ENCODE results near the gene AP1S3. TPM values are rescaled to one million over a fixed set of nuclear protein-coding genes. Genes with fewer than 3 reads are reported as not detected.

Gene AP1S3
- total and polyA plus RNA-seq, 2 of the 4 experiments (the other 2 are of a cell fraction) = 2.5 to 4.1 TPM

- ChIA-PET CTCF (no interaction called here), POLR2A (ENCODE audit: unreplicated experiment) (no interaction called here)
- H2BK20ac ChIP-seq (ENCODE audit: low read depth, low read length) = no peak overlapping the region
- no peak overlapping the region for H3K56ac ChIP-seq (ENCODE audit: extremely low read depth, insufficient read depth, low read length)
- BruUV-seq (replicated peaks) = no TSS peak
- in situ Hi-C loops (cut with MboI; ENCODE audit: low sequenced_read_pairs) = no loop called here
- no peak overlapping the region for H3K4ac ChIP-seq (ENCODE audit: low read depth, low read length)
- dilution Hi-C loops (cut with HindIII; ENCODE audit: low sequenced_read_pairs, unreplicated experiment) = no loop called here
- intact Hi-C loops (cut with micrococcal nuclease) = no loop called here
- H3K9me3 ChIP-seq (ENCODE audit: control insufficient read depth, insufficient read depth, low read length) = no peaks in the 10 kb centered on the region
- no peak overlapping the region for H2BK5ac ChIP-seq (ENCODE audit: low read depth, low read length, poor library complexity, severe bottlenecking)
- H2AK5ac ChIP-seq (ENCODE audit: low read depth, low read length) = no peak overlapping the region
- H3K23ac ChIP-seq (ENCODE audit: low read depth, low read length) = no peak overlapping the region
- no peak overlapping the region for H2AK9ac ChIP-seq (replicated peaks; ENCODE audit: low read depth, low read length, poor library complexity)
- H2BK120ac ChIP-seq (ENCODE audit: low read depth, low read length) = no peak overlapping the region
- H3K79me1 ChIP-seq (ENCODE audit: low read depth in 1 of 2, low read length in 2 of 2) = 0 out of 4 replicates have a peak, but pooled peaks cover 0 to 2% of the 10 kb centered on the region in 2 experiments
- H4K8ac ChIP-seq (ENCODE audit: low read depth in 2 of 2, low read length in 2 of 2) = no peak overlapping the region
- no peak overlapping the region for H3K4me3 ChIP-seq (ENCODE audit: insufficient read depth, low read depth, low read length)
- H3K4me1 ChIP-seq (ENCODE audit: control insufficient read depth, insufficient read depth, low read length) = peaks cover 2% of the 10 kb centered on the region
- no peak overlapping the region for H3K9ac ChIP-seq (ENCODE audit: low read depth, low read length)
- no peak overlapping the region for H3K14ac ChIP-seq (replicated peaks; ENCODE audit: low read depth, low read length)
- H3K27me3 ChIP-seq (ENCODE audit: control insufficient read depth, insufficient read depth, low read length) = no peaks in the 10 kb centered on the region
- no peak for TF ChIP-seq MAZ (IDR thresholded peaks at IDR 0.05; ENCODE audit: borderline replicate concordance, low read depth, low read length)
- no peak for TF ChIP-seq POLR2A (IDR thresholded peaks at IDR 0.05; ENCODE audit: low read depth, low read length)
- TF ChIP-seq RCOR1 (IDR thresholded peaks at IDR 0.05; ENCODE audit: insufficient replicate concordance, low read length) = no peak
- no peaks in the 10 kb centered on the region for H4K20me1 ChIP-seq (ENCODE audit: insufficient read depth, low read length)
- no peaks in the 10 kb centered on the region for H3K9me1 ChIP-seq (ENCODE audit: insufficient read depth, low read length)
- H4K91ac ChIP-seq (ENCODE audit: insufficient read depth, low read depth, low read length) = no peak overlapping the region
- DNase-seq = no peak
- no peak overlapping the region for H2BK15ac ChIP-seq (ENCODE audit: low read depth, low read length)
- no peak overlapping the region for H4K5ac ChIP-seq (ENCODE audit: low read depth, low read length)
- H3K36me3 ChIP-seq (ENCODE audit: control insufficient read depth, insufficient read depth, low read length) = no peaks in the 10 kb centered on the region
- ATAC-seq (ENCODE audit: low read depth) = no peak
- no peak overlapping the region for H3K18ac ChIP-seq (ENCODE audit: low read depth, low read length)
- no peak overlapping the region for H3K27ac ChIP-seq (ENCODE audit: insufficient read depth, low read length)
- H3K4me2 ChIP-seq (ENCODE audit: low read depth, low read length) = no peak overlapping the region
- WGBS, 2 experiments (ENCODE audit: extremely low coverage in 2 of 2, insufficient read length in 1 of 2) = no CpG with 5 or more reads among the region's 8 CpGs
- no peak overlapping the region for H2AFZ ChIP-seq (replicated peaks; ENCODE audit: low read length, poor library complexity)
Measured at GRCh38 chr2:223805008-223805407, 32.4 kb downstream of the AP1S3 start.

Measured in IMR-90 (cell line).